Right lobe of liver (tissue), 6 donors: Measurements from ENCODE around the gene IMP4. TPM values are rescaled to one million over a fixed set of nuclear protein-coding genes. Genes with fewer than 3 reads are reported as not detected.

Experiments
- ATAC-seq, 4 donors: fragments of 200-7000 bp; cut with Tn5 transposase; one replicate each; pipeline ENCODE4 v1.9.1; 2020; ENCODE audit warnings: mild to moderate bottlenecking in 4 of 4, moderate library complexity in 4 of 4
- DNase-seq, 3 donors: peaks; one replicate each; pipeline ENCODE4 v3.0.0-alpha.2; 2020
- H3K27ac ChIP-seq, 3 donors: fragments of 200-600 bp; one replicate each; pipeline ENCODE4 v1.8.0; 2022
- H3K27me3 ChIP-seq, 2 donors: fragments of 200-600 bp; one replicate each; pipeline ENCODE4 v1.8.0; 2022
- H3K36me3 ChIP-seq, 4 donors: fragments of 200-600 bp; sonication (generic) in 1 of 4; one replicate each; pipeline versions ENCODE4 v1.5.1 to v1.8.0; 2017 to 2022; ENCODE audit warnings: control low read depth in 1 of 4
- H3K4me1 ChIP-seq, 4 donors: fragments of 200-600 bp; sonication (generic) in 1 of 4; one replicate each; pipeline versions ENCODE4 v1.5.1 to v1.8.0; 2017 to 2022; ENCODE audit warnings: control low read depth in 1 of 4
- H3K4me3 ChIP-seq, 3 donors: fragments of 200-600 bp; one replicate each; pipeline ENCODE4 v1.8.0; 2022
- H3K9me3 ChIP-seq, 4 donors: fragments of 200-600 bp; sonication (generic) in 1 of 4; one replicate each; pipeline versions ENCODE4 v1.5.1 to v1.8.0; 2017 to 2022; ENCODE audit warnings: control low read depth in 1 of 4
- CTCF ChIP-seq, 4 donors: fragments of 200-600 bp in 3 of 4; fragments of 450-650 bp in 1 of 4; IDR thresholded peaks; one replicate each; pipeline versions ENCODE4 v1.5.1 to v1.8.0; 2016 to 2022; ENCODE audit warnings: antibody characterized with exemption in 4 of 4, mild to moderate bottlenecking in 2 of 4
- POLR2A ChIP-seq: fragments of 450-650 bp; IDR thresholded peaks from one replicate; pipeline ENCODE4 v1.6.1; 2017; ENCODE audit warnings: antibody characterized with exemption, mild to moderate bottlenecking
- WGBS: methylation state at CpG from one replicate; pipeline ENCODE4 v1.1.6; 2018; ENCODE audit warnings: low coverage, low lambda C conversion rate; ENCODE audit not compliant: insufficient coverage; ENCODE audit errors: missing lambda C conversion rate; 5-methylcytosine and 5-hydroxymethylcytosine counted together
- intact Hi-C, 2 donors: fragments of 100-400 bp; cut with DNase I; formaldehyde crosslinking; loops; one replicate each; pipeline versions ENCODE4 v1.11.2 to v1.14.1; 2022
- total RNA-seq, 6 experiments: library from RNA; depleted of rRNA in 2 of 6; stranded (reverse); fragments of >200 nt in 2 of 6; fragmentation: NEBNext Ultra II Directional in 3 of 6; extraction: Animal tissue kit (Norgen Biotek cat#: 25700) in 3 of 6; gene quantifications; one replicate each; pipeline versions ENCODE4 v1.1.0 to v1.2.4, GENCODE V29; 2016 to 2023
- donor health status: DM: no; HTN: yes; CAD: no.
- donor health status: DM: no; HTN: no; CAD: no.
- donor health status: DM: no; HTN: no; CAD: no.
- donor health status: DM: no; HTN: yes; CAD: no.
- donor health status: DM: no; HTN: yes; CAD: no.

Gene IMP4
- total RNA-seq, 6 experiments from 2014 or later, result 43.1 to 136 (median 56.7) TPM

- Histone ChIP-seq H3K4me1 (peaks cover 0 to 8% (median 2%) of the 10 kb centered on the region in 4 donors), H3K36me3 (peaks cover 0 to 12% (median 2%) of the 10 kb centered on the region in 4 donors), H3K27ac (no peak overlapping the region), H3K27me3 (no peaks in the 10 kb centered on the region), H3K4me3 (no peak overlapping the region), H3K9me3 (no peaks in the 10 kb centered on the region)
- ATAC-seq (no peak), DNase-seq (no peak)
- intact Hi-C loops, result loop anchor here in 1 of 2 donors (10.0 kb wide), 1 partner anchor 153 kb away; the partner anchor contains the start of genes MZT2B and SMPD4
- no peak for TF ChIP-seq POLR2A
- TF ChIP-seq CTCF (IDR thresholded peaks at IDR 0.05), result no peak
- 59% methylated on average over 8 of the region's 8 CpGs for WGBS
Observed at GRCh38 chr2:130337735-130338325, 4.9 kb upstream of the IMP4 start.

GRCh38 chr2:130338793-130339345 lies 3.8 kb upstream of the IMP4 start:
- H3K4me3 ChIP-seq, result no peak overlapping the region
- DNase-seq (no peak), ATAC-seq (no peak)
- no peak for TF ChIP-seq CTCF (IDR thresholded peaks at IDR 0.05)
- TF ChIP-seq POLR2A, result no peak
- H3K27me3 ChIP-seq, result no peaks in the 10 kb centered on the region
- intact Hi-C loops, result loop anchor here in 1 of 2 donors (10.0 kb wide), 1 partner anchor 154 kb away; the partner anchor contains the start of genes MZT2B and SMPD4
- H3K4me1 ChIP-seq, result peaks cover 0 to 12% (median 5%) of the 10 kb centered on the region in 4 donors
- no peaks in the 10 kb centered on the region for H3K9me3 ChIP-seq
- peaks cover 0 to 12% (median 2%) of the 10 kb centered on the region in 4 donors for H3K36me3 ChIP-seq
- H3K27ac ChIP-seq, result no peak overlapping the region
- WGBS, result 69% methylated on average over 2 of the region's 12 CpGs

- ATAC-seq, result no peak
- H3K4me3 ChIP-seq, result no peak overlapping the region
- no peak for DNase-seq
- intact Hi-C loops, result loop anchor here in 1 of 2 donors (10.0 kb wide), 1 partner anchor 155 kb away; the partner anchor contains the start of genes MZT2B and SMPD4
- H3K36me3 ChIP-seq, result peaks cover 0 to 18% (median 4%) of the 10 kb centered on the region in 4 donors
- TF ChIP-seq CTCF (IDR thresholded peaks at IDR 0.05), result no peak
- TF ChIP-seq POLR2A, result no peak
- no peaks in the 10 kb centered on the region for H3K9me3 ChIP-seq
- WGBS, result 88% methylated on average over 10 of the region's 10 CpGs
- peaks cover 0 to 13% (median 5%) of the 10 kb centered on the region in 4 donors for H3K4me1 ChIP-seq
- H3K27me3 ChIP-seq, result no peaks in the 10 kb centered on the region
- H3K27ac ChIP-seq, result no peak overlapping the region
Observed at GRCh38 chr2:130339885-130340745, 2.6 kb upstream of the IMP4 start.

- 4% methylated on average over 6 of the region's 24 CpGs for WGBS
- Histone ChIP-seq H3K27me3 (no peaks in the 10 kb centered on the region), H3K27ac (peak overlapping the region; percentile 39 to 73 (median 39)), H3K4me1 (peaks cover 0 to 13% (median 5%) of the 10 kb centered on the region in 4 donors), H3K9me3 (no peaks in the 10 kb centered on the region), H3K4me3 (peak overlapping the region; percentile 73 to 88 (median 87)), H3K36me3 (peaks cover 0 to 32% (median 15%) of the 10 kb centered on the region in 4 donors)
- TF ChIP-seq CTCF (IDR thresholded peaks at IDR 0.05), result no peak
- TF ChIP-seq POLR2A, result no peak
- DNase-seq (no peak), ATAC-seq (peak; percentile 0 to 10 (median 2))
- intact Hi-C loops, result no loop called here
Observed at GRCh38 chr2:130341562-130342019, 1.1 kb upstream of the IMP4 start.
